ENCODE measurements around the gene SSH2.
"Not testable (repeated sequence)": the region's sequence is repeated elsewhere in the genome, so short reads cannot be mapped to it uniquely, and the experiment has no call there.

Gene SSH2

GRCh38 chr17:29664743-29665480 lies 265.1 kb downstream of the SSH2 start:
- peak; percentile 82 for DNase-seq (ENCODE audit: low read depth)

GRCh38 chr17:29663155-29663554 lies 266.9 kb downstream of the SSH2 start:
- peak; percentile 60 for DNase-seq (ENCODE audit: low read depth)

GRCh38 chr17:29661213-29661612 lies 268.8 kb downstream of the SSH2 start:
- no peak for DNase-seq (ENCODE audit: low read depth)

DNA sequence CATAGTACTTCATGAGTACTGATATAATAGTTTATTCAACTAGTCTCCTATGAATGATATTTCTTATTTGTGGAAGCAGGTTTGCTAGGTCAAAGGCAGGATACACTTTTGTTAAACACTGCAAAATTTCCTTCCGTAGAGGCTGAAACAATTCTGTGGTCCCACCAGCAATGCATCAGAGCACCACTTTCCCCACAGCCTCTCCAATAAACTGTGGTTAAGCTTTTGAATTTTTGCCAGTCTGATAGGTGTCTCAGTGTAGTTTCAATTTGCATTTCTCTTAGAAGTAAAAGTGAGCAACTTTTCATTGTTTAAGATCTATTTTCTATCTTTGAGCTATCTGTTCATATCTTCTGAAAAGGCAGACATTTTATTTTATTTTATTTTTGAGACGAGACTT lies 270.9 kb downstream of the SSH2 start:
- no peak for DNase-seq (ENCODE audit: low read depth)

GRCh38 chr17:29655323-29655722 lies 274.7 kb downstream of the SSH2 start:
- no peak for DNase-seq (ENCODE audit: low read depth)

GRCh38 chr17:29653995-29654714 lies 275.9 kb downstream of the SSH2 start:
- DNase-seq (ENCODE audit: low read depth): no peak

DNA sequence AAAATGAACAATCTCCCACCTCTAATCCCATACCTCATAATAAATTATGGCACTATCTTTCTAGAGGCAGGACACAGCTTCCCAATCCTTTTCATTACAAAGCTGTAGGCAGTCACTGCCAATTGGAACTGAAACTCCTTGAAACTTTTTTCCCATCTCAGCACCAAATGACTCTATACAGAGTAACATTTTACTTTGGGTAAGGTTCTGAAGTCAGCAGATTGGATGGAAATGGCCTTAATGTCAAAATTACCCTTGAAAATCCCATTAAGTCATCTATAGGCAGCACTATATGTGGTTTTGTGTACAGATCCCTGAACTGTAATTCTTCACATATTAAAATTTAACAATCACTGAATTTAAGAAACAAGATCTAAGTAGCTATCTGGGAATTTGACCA lies 277.1 kb downstream of the SSH2 start:
- DNase-seq (ENCODE audit: low read depth): no peak

- DNase-seq (ENCODE audit: low read depth): not testable (repeated sequence)
These were observed 278.1 kb downstream of the SSH2 start for GRCh38 chr17:29651913-29652312.

DNA sequence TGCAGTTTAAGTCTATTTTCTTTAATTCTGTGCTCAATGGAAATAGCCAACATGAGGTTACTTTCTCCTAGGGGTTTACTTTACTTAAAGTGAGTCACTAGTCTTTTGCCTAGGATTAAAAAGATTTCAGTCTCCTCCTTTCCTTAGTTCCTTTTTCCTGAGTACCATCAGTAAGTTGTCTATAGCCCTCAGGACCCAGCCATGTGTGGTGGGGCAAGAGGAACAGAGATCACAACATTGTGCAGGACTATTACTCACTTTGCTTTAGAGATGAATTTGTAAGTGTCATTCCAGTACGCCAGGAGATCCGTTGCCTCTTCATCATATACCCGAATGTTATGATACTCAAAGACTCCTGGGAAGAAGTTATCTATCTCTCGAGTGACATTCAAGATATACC lies 279.6 kb downstream of the SSH2 start:
- DNase-seq (ENCODE audit: low read depth): no peak

DNA sequence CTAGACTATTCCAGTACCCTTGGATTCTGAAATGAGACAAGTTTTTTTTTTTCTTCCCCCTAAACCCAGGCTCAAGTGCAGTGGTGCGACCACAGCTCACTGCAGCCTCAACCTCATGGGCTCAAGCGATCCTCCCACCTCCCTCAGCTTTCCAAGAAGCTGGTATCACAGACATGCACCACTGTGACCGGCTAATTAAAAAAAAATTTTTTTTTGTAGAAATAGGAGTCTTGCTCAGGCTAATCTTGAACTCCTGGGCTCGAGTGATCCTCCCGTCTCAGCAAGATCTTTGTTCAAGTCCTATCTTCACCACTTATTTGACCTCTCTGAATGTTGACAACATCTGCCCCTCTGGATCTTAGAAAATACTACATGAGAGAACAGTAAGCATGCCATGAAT lies 280.7 kb downstream of the SSH2 start:
- no peak for DNase-seq (ENCODE audit: low read depth)

- DNase-seq (ENCODE audit: low read depth): no peak
These were observed 282.0 kb downstream of the SSH2 start for GRCh38 chr17:29648005-29648404.

GRCh38 chr17:29645515-29646051 lies 284.4 kb downstream of the SSH2 start:
- peak; percentile 93 for DNase-seq (ENCODE audit: low read depth)

DNA sequence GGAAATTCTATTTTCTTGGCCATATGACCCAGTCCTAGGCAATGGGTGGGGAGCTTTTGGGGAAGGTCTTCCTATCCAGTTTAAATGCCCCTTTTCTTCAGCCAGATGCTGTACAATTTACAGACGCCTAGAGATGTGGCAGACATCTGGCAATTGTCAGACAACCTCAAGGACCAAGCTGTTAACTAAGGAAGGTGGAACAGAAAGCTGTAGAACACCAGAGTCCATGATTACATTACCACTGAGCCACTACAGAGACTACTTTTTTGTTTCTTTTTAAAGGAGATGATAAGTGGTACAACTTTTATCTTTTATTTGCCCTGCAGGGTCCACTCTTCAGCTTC lies 286.2 kb downstream of the SSH2 start:
- no peak for DNase-seq (ENCODE audit: low read depth)

GRCh38 chr17:29642171-29642611 lies 287.8 kb downstream of the SSH2 start:
- DNase-seq (ENCODE audit: low read depth): no peak

DNA sequence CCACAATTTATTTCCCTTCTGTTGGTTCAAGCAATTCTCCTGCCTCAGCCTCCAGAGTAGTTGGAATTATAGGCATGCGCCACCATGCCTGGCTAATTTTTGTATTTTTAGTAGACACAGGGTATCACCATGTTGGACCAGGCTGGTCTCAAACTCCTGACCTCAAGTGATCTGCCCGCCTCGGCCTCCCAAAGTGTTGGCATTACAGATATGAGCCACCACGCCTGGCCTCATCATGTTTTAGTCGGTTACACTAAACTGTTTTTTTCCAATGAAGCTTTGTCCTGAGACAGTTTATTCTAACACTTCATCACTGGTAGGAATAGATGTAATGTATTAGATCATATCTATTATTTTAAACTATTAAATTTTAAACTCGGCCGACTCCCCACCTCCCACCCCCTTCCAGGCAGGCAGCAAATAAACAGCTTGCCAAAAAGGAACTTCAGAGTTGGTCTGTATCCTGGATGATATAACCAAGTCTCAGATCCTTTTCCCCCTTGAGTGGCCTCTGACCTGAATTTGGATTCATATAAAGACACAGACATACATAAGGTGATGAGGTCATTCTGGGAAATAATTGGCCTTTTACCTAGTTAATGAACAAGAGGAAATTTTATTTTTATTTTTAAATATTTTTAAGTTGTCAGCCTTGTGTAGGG lies 288.9 kb downstream of the SSH2 start:
- no peak for DNase-seq (ENCODE audit: low read depth)

- DNase-seq (ENCODE audit: low read depth): peak; percentile 82
These were observed 289.6 kb downstream of the SSH2 start for GRCh38 chr17:29640413-29640812.

- no peak for DNase-seq (ENCODE audit: low read depth)
These were observed 296.1 kb downstream of the SSH2 start for GRCh38 chr17:29633886-29634285.

DNA sequence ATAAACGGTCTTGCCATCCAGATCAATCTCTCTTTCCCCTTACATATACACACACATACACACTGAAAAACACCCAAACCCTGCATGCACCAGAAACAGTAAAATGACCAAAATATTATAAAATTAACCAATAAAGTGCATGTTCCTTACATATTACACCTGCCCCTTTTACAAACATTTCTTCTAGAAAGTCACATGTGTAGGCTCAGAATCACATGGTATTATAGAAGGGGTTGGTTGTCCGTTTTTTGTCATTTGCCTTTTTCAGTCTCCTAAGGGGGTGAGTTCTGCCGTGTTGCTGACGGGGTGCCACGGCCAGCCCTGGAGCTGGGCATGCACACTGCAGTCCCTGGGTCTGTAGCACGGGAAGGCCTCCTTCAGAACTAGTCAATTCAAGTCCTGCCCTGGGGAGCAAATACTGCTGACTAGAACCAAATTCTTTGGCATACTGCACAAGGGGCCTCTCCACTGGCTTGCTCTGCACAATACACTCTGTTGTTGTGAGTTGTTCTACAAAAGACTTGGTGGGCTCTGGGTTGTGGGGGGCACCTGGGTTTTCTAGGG lies 299.3 kb downstream of the SSH2 start:
- no peak for DNase-seq (ENCODE audit: low read depth)

DNA sequence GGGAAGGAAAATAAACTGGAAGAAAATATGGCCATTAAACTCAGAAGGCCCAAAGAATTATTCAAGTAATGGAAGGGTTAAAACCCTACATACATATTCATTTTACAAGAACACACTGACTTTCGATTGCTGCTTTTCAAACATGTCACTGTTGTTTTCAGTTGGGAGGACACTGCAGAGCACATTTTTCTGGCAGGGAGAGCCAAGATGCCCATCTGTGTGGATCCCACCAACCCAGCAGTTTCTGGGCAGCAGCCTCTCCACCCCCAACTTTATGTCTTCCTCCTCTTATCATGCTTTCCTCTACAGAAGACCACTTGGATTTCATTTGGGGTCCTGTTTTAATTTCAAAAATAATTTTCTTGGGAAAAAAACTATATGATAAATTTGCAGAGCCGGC lies 300.2 kb downstream of the SSH2 start:
- DNase-seq (ENCODE audit: low read depth): no peak

GRCh38 chr17:29628644-29629043 lies 301.4 kb downstream of the SSH2 start:
- DNase-seq (ENCODE audit: low read depth): no peak

GRCh38 chr17:29627951-29628350 lies 302.1 kb downstream of the SSH2 start:
- no peak for DNase-seq (ENCODE audit: low read depth)

DNA sequence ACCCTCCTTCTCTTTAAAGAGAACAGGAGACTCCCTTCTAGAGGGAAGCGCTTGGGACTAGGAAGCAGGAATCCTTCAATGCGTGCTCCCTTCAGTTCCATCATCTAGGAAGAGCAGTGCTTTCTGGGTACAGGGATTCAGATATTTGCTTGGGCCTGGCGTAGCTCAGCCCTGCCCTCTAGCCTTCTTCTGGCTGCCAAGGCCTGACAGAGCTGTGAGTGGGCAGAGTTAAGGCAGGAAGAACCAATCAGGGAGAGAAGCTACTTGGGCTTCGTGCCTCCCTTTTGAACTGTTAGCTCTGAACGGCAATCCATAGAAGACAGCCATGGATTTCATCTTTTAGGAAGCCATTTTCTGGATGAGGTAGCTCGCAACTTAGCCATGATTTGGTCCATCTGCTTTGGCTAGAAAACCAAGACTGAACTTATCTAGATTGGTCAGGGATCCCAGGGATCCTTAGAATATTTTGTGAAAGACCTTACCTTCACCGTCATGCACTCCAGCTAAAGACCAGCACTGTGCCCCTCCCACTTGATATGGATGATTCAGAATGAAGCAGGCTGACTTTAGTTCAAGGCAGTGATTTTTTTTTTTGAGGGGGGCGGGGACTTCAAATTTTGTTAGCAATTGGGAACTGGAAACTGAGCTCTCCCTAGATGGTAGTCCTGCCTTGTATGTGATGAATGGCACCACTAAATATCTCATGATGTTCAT lies 304.8 kb downstream of the SSH2 start:
- no peak for DNase-seq (ENCODE audit: low read depth)
